ENCODE data around the gene PABPC5.

The PABPC5 gene

GRCh38 chrX:91434351-91435168 is at the start of gene PABPC5:
Gene PABPC5, plus strand, starts transcription at chrX:91434839. Its CDS starts 739 bp downstream, at chrX:91435578.
- DNase-seq = no peak

GRCh38 chrX:91389026-91389425 is 45.6 kb upstream of the PABPC5 start:
- DNase-seq = no peak

- DNase-seq = no peak
These were observed 19.9 kb upstream of the PABPC5 start for GRCh38 chrX:91414713-91415112.

GRCh38 chrX:91435395-91435794 is 756 bp downstream of the PABPC5 start:
- DNase-seq = no peak

All from stimulated activated CD4-positive, alpha-beta T cell treated with anti-CD3 and anti-CD28 coated beads, Interleukin-2, amount 100 ng/mL, for 48 hours (primary cell).